HEK293 (cell line): ENCODE measurements around the gene DYNLT2B.
A peak's percentile ranks its signal among the peaks of the same experiment; 100 is the strongest.

Source experiments
- CTCF ChIA-PET: fragments of 350-600 bp; formaldehyde crosslinking; extraction: SDS; loops from one replicate; lab custom pipeline; 2021; ENCODE audit warnings: antibody characterized with exemption; lab: Yijun Ruan, JAX
- POLR2A ChIA-PET: fragments of 300-600 bp; formaldehyde crosslinking; extraction: SDS; loops from one replicate; lab custom pipeline; 2020; ENCODE audit warnings: antibody characterized with exemption, inconsistent platforms; lab: Yijun Ruan, JAX
- H3K27ac ChIP-seq: fragments of 200-500 bp; sonication (Bioruptor generic); 2 replicates; pipeline ENCODE4 v1.5.1; 2014; ENCODE audit warnings: low read depth, low read length, control low read depth, inconsistent platforms; ENCODE audit errors: extremely low read depth
- H3K36me3 ChIP-seq, 2 experiments: fragments of 200-500 bp in 1 of 2; sonication (Bioruptor generic) in 1 of 2; 1 replicate in 1 of 2; 2 replicates in 1 of 2; pipeline ENCODE4 v1.5.1; 2014 to 2017; ENCODE audit warnings: inconsistent platforms in 2 of 2, low read length in 2 of 2; ENCODE audit not compliant: control insufficient read depth in 2 of 2, insufficient read depth in 1 of 2
- H3K4me1 ChIP-seq: fragments of 200-500 bp; sonication (Bioruptor generic); 2 replicates; pipeline ENCODE4 v1.5.1; 2014; ENCODE audit warnings: mild to moderate bottlenecking, low read length, inconsistent platforms; ENCODE audit not compliant: control insufficient read depth, insufficient read depth
- H3K4me3 ChIP-seq: 2 replicates; pipeline ENCODE4 v1.5.1; 2011; ENCODE audit warnings: low read depth, mild to moderate bottlenecking, control low read depth, low read length, moderate library complexity
- H3K9me3 ChIP-seq: fragments of 200-500 bp; sonication (Bioruptor generic); 2 replicates; pipeline ENCODE4 v1.5.1; 2014; ENCODE audit warnings: low read depth, low read length, inconsistent platforms; ENCODE audit not compliant: control insufficient read depth, insufficient read depth
- FEZF1 ChIP-seq: fragments of 450-650 bp; formaldehyde crosslinking; IDR thresholded peaks from 2 replicates; pipeline ENCODE4 v1.5.1; 2016; ENCODE audit warnings: missing biosample characterization, missing genetic modification characterization
- HIC1 ChIP-seq: fragments of 450-650 bp; formaldehyde crosslinking; IDR thresholded peaks from 2 replicates; pipeline ENCODE4 v1.5.1; 2016; ENCODE audit warnings: missing biosample characterization, missing genetic modification characterization
- KLF9 ChIP-seq: fragments of 450-650 bp; formaldehyde crosslinking; IDR thresholded peaks from 2 replicates; pipeline ENCODE4 v1.5.1; 2016; ENCODE audit warnings: missing biosample characterization, missing genetic modification characterization, low read depth
- PRDM1 ChIP-seq: fragments of 450-650 bp; formaldehyde crosslinking; IDR thresholded peaks from 2 replicates; pipeline ENCODE4; 2016; ENCODE audit warnings: missing biosample characterization, missing genetic modification characterization
- PRDM10 ChIP-seq: fragments of 450-650 bp; formaldehyde crosslinking; IDR thresholded peaks from 2 replicates; pipeline ENCODE4 v1.5.1; 2016; ENCODE audit warnings: missing biosample characterization, missing genetic modification characterization
- SP7 ChIP-seq: fragments of 450-650 bp; formaldehyde crosslinking; IDR thresholded peaks from 2 replicates; pipeline ENCODE4 v1.5.1; 2016; ENCODE audit warnings: missing biosample characterization, missing genetic modification characterization
- ZBTB17 ChIP-seq: fragments of 450-650 bp; formaldehyde crosslinking; IDR thresholded peaks from 2 replicates; pipeline ENCODE4 v1.5.1; 2016; ENCODE audit warnings: missing biosample characterization, missing genetic modification characterization
- ZBTB44 ChIP-seq: fragments of 450-650 bp; IDR thresholded peaks from 2 replicates; pipeline ENCODE4 v1.5.1; 2018; ENCODE audit warnings: missing biosample characterization, mild to moderate bottlenecking, missing genetic modification characterization
- ZBTB48 ChIP-seq: fragments of 450-650 bp; formaldehyde crosslinking; IDR thresholded peaks from 2 replicates; pipeline ENCODE4 v1.5.1; 2016; ENCODE audit warnings: missing biosample characterization, missing genetic modification characterization
- ZNF10 ChIP-seq: fragments of 450-650 bp; formaldehyde crosslinking; IDR thresholded peaks from 2 replicates; pipeline ENCODE4 v1.5.1; 2017; ENCODE audit warnings: missing biosample characterization, missing genetic modification characterization
- ZNF354C ChIP-seq: fragments of 450-650 bp; formaldehyde crosslinking; IDR thresholded peaks from 2 replicates; pipeline ENCODE4 v1.5.1; 2016; ENCODE audit warnings: missing biosample characterization, missing genetic modification characterization, low read depth, borderline replicate concordance
- ZNF398 ChIP-seq: fragments of 450-650 bp; formaldehyde crosslinking; IDR thresholded peaks from 2 replicates; pipeline ENCODE4 v1.5.1; 2017; ENCODE audit warnings: missing biosample characterization, missing genetic modification characterization
- ZNF488 ChIP-seq: fragments of 450-650 bp; formaldehyde crosslinking; IDR thresholded peaks from 2 replicates; pipeline ENCODE4 v1.5.1; 2016; ENCODE audit warnings: missing biosample characterization, missing genetic modification characterization
- ZNF501 ChIP-seq: fragments of 450-650 bp; formaldehyde crosslinking; IDR thresholded peaks from 2 replicates; pipeline ENCODE4 v1.5.1; 2016; ENCODE audit warnings: missing biosample characterization, missing genetic modification characterization
- ZNF561 ChIP-seq: fragments of 450-650 bp; IDR thresholded peaks from 2 replicates; pipeline ENCODE4 v1.5.1; 2018; ENCODE audit warnings: missing biosample characterization, missing genetic modification characterization, borderline replicate concordance
- ZNF596 ChIP-seq: fragments of 450-650 bp; IDR thresholded peaks from 2 replicates; pipeline ENCODE4 v1.5.0; 2018; ENCODE audit warnings: missing biosample characterization, mild to moderate bottlenecking, missing genetic modification characterization, moderate library complexity
- ZNF600 ChIP-seq: fragments of 450-650 bp; formaldehyde crosslinking; IDR thresholded peaks from 2 replicates; pipeline ENCODE4 v1.5.1; 2016; ENCODE audit warnings: missing biosample characterization, missing genetic modification characterization
- ZNF623 ChIP-seq: fragments of 450-650 bp; formaldehyde crosslinking; IDR thresholded peaks from 2 replicates; pipeline ENCODE4 v1.5.1; 2016; ENCODE audit warnings: missing biosample characterization, missing genetic modification characterization
- ZNF626 ChIP-seq: fragments of 450-650 bp; sonication (Bioruptor Pico); formaldehyde crosslinking; IDR thresholded peaks from 2 replicates; pipeline ENCODE4 v1.5.1; 2018; ENCODE audit warnings: missing biosample characterization, missing genetic modification characterization, inconsistent platforms
- ZNF658 ChIP-seq: fragments of 450-650 bp; formaldehyde crosslinking; IDR thresholded peaks from 2 replicates; pipeline ENCODE4; 2016; ENCODE audit warnings: missing biosample characterization, missing genetic modification characterization
- ZNF837 ChIP-seq: fragments of 450-650 bp; formaldehyde crosslinking; IDR thresholded peaks from 2 replicates; pipeline ENCODE4 v1.5.1; 2016; ENCODE audit warnings: missing biosample characterization, missing genetic modification characterization
- ZSCAN16 ChIP-seq: fragments of 450-650 bp; formaldehyde crosslinking; IDR thresholded peaks from 2 replicates; pipeline ENCODE4 v1.5.1; 2016; ENCODE audit warnings: missing biosample characterization, missing genetic modification characterization

Gene DYNLT2B

GRCh38 chr3:196287090-196287439, 31.0 kb downstream of the DYNLT2B start:
- TF ChIP-seq ZNF600 (tag by site-specific recombination) = peak; percentile 94
- peak; percentile 55; the same call in 1 of the 2 replicates for TF ChIP-seq HIC1
- TF ChIP-seq ZBTB17 (tag by site-specific recombination) = peak; percentile 100
- TF ChIP-seq ZBTB48 = peak; percentile 96
- no peak for TF ChIP-seq SP7 (tag by site-specific recombination)
- H3K36me3 ChIP-seq = no peaks in the 10 kb centered on the region
- ChIA-PET CTCF (no interaction called here), POLR2A (interaction anchor here (0.7 kb wide), 1 partner anchor 30 kb away, joined by 3 read pairs; no protein-coding TSS in a partner anchor)
- H3K27ac ChIP-seq = peak overlapping the region; percentile 32; the same call in 1 of the 2 replicates
- no peaks in the 10 kb centered on the region for H3K9me3 ChIP-seq
- H3K4me3 ChIP-seq = peak overlapping the region; percentile 93
- H3K4me1 ChIP-seq = no peaks in the 10 kb centered on the region; the same call in 1 of the 2 replicates

GRCh38 chr3:196284396-196284795, 33.6 kb downstream of the DYNLT2B start:
- ChIA-PET CTCF (interaction anchor here (0.6 to 1.2 kb wide), 4 partner anchors 22 to 543 kb away, joined by 3 to 5 read pairs (median 3); no protein-coding TSS in a partner anchor), POLR2A (interaction anchor here (0.6 kb wide), 1 partner anchor 148 kb away, joined by 3 read pairs; no protein-coding TSS in a partner anchor)
- no peaks in the 10 kb centered on the region for H3K9me3 ChIP-seq
- no peak overlapping the region for H3K27ac ChIP-seq
- H3K36me3 ChIP-seq = no peaks in the 10 kb centered on the region
- TF ChIP-seq ZNF561 (tag by site-specific recombination) (no peak), ZBTB48 (peak; percentile 38; the same call in 1 of the 2 replicates), ZSCAN16 (tag by site-specific recombination) (no peak), ZNF623 (no peak), PRDM1 (peak; percentile 87), ZNF658 (tag by site-specific recombination) (no peak), ZNF10 (tag by site-specific recombination) (peak; percentile 38; the same call in 1 of the 2 replicates)
- no peaks in the 10 kb centered on the region; the same call in 1 of the 2 replicates for H3K4me1 ChIP-seq
- H3K4me3 ChIP-seq = no peak overlapping the region

- H3K9me3 ChIP-seq = no peaks in the 10 kb centered on the region
- no peak overlapping the region for H3K27ac ChIP-seq
- no peaks in the 10 kb centered on the region for H3K36me3 ChIP-seq
- H3K4me3 ChIP-seq = no peak overlapping the region
- ChIA-PET CTCF (interaction anchor here (0.7 kb wide), 1 partner anchor 1790 kb away, joined by 3 read pairs; no protein-coding TSS in a partner anchor), POLR2A (interaction anchor here (0.5 to 1.0 kb wide), 2 partner anchors 13 to 94 kb away, joined by 3 read pairs; no protein-coding TSS in a partner anchor)
- no peaks in the 10 kb centered on the region; the same call in 1 of the 2 replicates for H3K4me1 ChIP-seq
- no peak for TF ChIP-seq KLF9 (tag by site-specific recombination)
- no peak for TF ChIP-seq ZNF600 (tag by site-specific recombination)
- no peak for TF ChIP-seq ZNF837 (tag by site-specific recombination)
- no peak for TF ChIP-seq ZNF626
- no peak for TF ChIP-seq ZNF488 (tag by site-specific recombination)
- no peak for TF ChIP-seq ZBTB44
- no peak for TF ChIP-seq PRDM10 (tag by site-specific recombination)
- TF ChIP-seq ZNF354C = no peak
- no peak for TF ChIP-seq ZNF596 (tag by site-specific recombination)
- TF ChIP-seq ZNF501 = no peak
- TF ChIP-seq FEZF1 = no peak
- no peak for TF ChIP-seq ZNF398 (tag by site-specific recombination)
These were observed 36.1 kb downstream of the DYNLT2B start for GRCh38 chr3:196281962-196282361.
